Coronary artery (tissue), 2 donors: ENCODE measurements around the gene CLEC20A.

Experiments
- DNase-seq: peaks from one replicate; pipeline ENCODE4 v3.0.0-alpha.2; 2017; ENCODE audit warnings: low spot score
- H3K27ac ChIP-seq, 2 donors: fragments of 200-600 bp; sonication (generic); one replicate each; pipeline ENCODE4 v1.5.1; 2016 to 2019
- H3K4me3 ChIP-seq: fragments of 200-600 bp; sonication (generic); 2 replicates; pipeline ENCODE4 v1.5.1; 2016; ENCODE audit warnings: mild to moderate bottlenecking, moderate library complexity
- CTCF ChIP-seq: fragments of 200-600 bp; sonication (generic); IDR thresholded peaks from one replicate; pipeline ENCODE4 v1.5.1; 2019; ENCODE audit warnings: antibody characterized with exemption

The CLEC20A gene

GRCh38 chr1:178434360-178434759 is 62.4 kb downstream of the CLEC20A start:
- Histone ChIP-seq H3K4me3 (no peak overlapping the region), H3K27ac (no peak overlapping the region)
- no peak for DNase-seq
- TF ChIP-seq CTCF = no peak
